Endothelial cell of umbilical vein (primary cell): ENCODE data around the gene SCN3B.

Experiments
- CTCF ChIP-seq, 2 donors: IDR thresholded peaks; 1 replicate in 1 of 2; 2 replicates in 1 of 2; pipeline ENCODE4 v1.5.1; 2011; ENCODE audit warnings: low read length in 2 of 2, mild to moderate bottlenecking in 2 of 2, moderate library complexity in 2 of 2, control low read depth in 1 of 2, inconsistent platforms in 1 of 2, low read depth in 1 of 2; ENCODE audit not compliant: insufficient read depth in 1 of 2; ENCODE audit errors: extremely low read depth in 1 of 2
- EZH2 ChIP-seq: IDR thresholded peaks from 2 replicates; pipeline ENCODE4 v1.6.1; 2012; ENCODE audit warnings: borderline replicate concordance, low read depth, mild to moderate bottlenecking, moderate library complexity, low read length, inconsistent platforms; ENCODE audit not compliant: severe bottlenecking
- POLR2A ChIP-seq: IDR thresholded peaks from 2 replicates; pipeline ENCODE4 v1.6.1; 2012; ENCODE audit warnings: low read depth, mild to moderate bottlenecking, control low read depth, low read length
- POLR2AphosphoS5 ChIP-seq: IDR thresholded peaks from 2 replicates; pipeline ENCODE4 v1.6.1; 2012; ENCODE audit warnings: low read depth, mild to moderate bottlenecking, control low read depth, low read length, moderate library complexity; ENCODE audit not compliant: insufficient read depth

GRCh38 chr11:123694551-123694950 lies 40.1 kb upstream of the SCN3B start:
- TF ChIP-seq CTCF (IDR thresholded peaks at IDR 0.05; ENCODE audit: extremely low read depth in 1 of 2, insufficient read depth in 1 of 2, low read depth in 1 of 2, low read length in 2 of 2): no peak
- no peak for TF ChIP-seq POLR2A
- no peak for TF ChIP-seq POLR2AphosphoS5
- no peak for TF ChIP-seq EZH2
